ENCODE results near the gene TXNL4A. TPM values are rescaled to one million over a fixed set of nuclear protein-coding genes. Genes with fewer than 3 reads are reported as not detected.
"Not testable (repeated sequence)": the region's sequence is repeated elsewhere in the genome, so short reads cannot be mapped to it uniquely, and the experiment has no call there.

TXNL4A gene
- total RNA-seq, 1 donor from 2014 or later = 104 TPM

- no peak for DNase-seq (ENCODE audit: low spot score, unreplicated experiment)
- no peaks in the 10 kb centered on the region for H3K27me3 Mint-ChIP-seq
- H3K4me1 Mint-ChIP-seq (ENCODE audit: low read depth) = no peaks in the 10 kb centered on the region
- H3K4me3 Mint-ChIP-seq (ENCODE audit: low read depth) = no peak overlapping the region
- TF ChIP-seq, protein P1, sequence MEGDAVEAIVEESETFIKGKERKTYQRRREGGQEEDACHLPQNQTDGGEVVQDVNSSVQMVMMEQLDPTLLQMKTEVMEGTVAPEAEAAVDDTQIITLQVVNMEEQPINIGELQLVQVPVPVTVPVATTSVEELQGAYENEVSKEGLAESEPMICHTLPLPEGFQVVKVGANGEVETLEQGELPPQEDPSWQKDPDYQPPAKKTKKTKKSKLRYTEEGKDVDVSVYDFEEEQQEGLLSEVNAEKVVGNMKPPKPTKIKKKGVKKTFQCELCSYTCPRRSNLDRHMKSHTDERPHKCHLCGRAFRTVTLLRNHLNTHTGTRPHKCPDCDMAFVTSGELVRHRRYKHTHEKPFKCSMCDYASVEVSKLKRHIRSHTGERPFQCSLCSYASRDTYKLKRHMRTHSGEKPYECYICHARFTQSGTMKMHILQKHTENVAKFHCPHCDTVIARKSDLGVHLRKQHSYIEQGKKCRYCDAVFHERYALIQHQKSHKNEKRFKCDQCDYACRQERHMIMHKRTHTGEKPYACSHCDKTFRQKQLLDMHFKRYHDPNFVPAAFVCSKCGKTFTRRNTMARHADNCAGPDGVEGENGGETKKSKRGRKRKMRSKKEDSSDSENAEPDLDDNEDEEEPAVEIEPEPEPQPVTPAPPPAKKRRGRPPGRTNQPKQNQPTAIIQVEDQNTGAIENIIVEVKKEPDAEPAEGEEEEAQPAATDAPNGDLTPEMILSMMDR (IDR thresholded peaks at IDR 0.05; ENCODE audit: unreplicated experiment) = no peak
- H3K27ac Mint-ChIP-seq = no peak overlapping the region
- peaks cover 30% of the 10 kb centered on the region for H3K9me3 Mint-ChIP-seq (ENCODE audit: low read depth)
- peaks cover 8% of the 10 kb centered on the region for H3K36me3 Mint-ChIP-seq (ENCODE audit: insufficient read depth)
Measured at GRCh38 chr18:80004600-80005342, 16.4 kb upstream of the TXNL4A start.

GRCh38 chr18:80002468-80002867, 14.1 kb upstream of the TXNL4A start:
- Mint-ChIP-seq H3K9me3 (ENCODE audit: low read depth) (peaks cover 16% of the 10 kb centered on the region), H3K27me3 (no peaks in the 10 kb centered on the region), H3K36me3 (ENCODE audit: insufficient read depth) (peaks cover 7% of the 10 kb centered on the region), H3K27ac (no peak overlapping the region), H3K4me1 (ENCODE audit: low read depth) (no peaks in the 10 kb centered on the region), H3K4me3 (ENCODE audit: low read depth) (no peak overlapping the region)
- DNase-seq (ENCODE audit: low spot score, unreplicated experiment) = no peak
- TF ChIP-seq, protein P1 (IDR thresholded peaks at IDR 0.05; ENCODE audit: unreplicated experiment) = no peak

DNA sequence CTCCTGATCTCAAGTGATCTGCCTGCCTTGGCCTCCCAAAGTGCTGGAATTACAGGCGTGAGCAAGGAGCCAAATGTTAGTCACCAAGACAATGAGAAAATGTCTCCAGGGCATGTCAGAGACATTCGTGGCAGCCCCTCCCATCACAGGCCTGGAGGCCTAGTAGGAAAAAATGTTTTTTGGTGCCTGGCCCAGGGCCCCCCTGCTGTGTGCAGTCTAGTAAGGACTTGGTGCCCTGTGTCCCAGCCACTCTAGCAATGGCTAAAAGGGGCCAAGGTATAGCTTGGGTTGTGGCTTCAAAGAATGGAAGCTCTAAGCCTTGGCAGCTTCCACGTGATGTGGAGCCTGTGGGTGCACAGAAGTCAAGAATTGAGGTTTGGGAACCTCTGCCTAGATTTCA, 12.5 kb upstream of the TXNL4A start:
- no peak overlapping the region for H3K4me3 Mint-ChIP-seq (ENCODE audit: low read depth)
- DNase-seq (ENCODE audit: low spot score, unreplicated experiment) = no peak
- TF ChIP-seq, protein P1 (IDR thresholded peaks at IDR 0.05; ENCODE audit: unreplicated experiment) = no peak

GRCh38 chr18:79999701-80000100, 11.3 kb upstream of the TXNL4A start:
- H3K4me1 Mint-ChIP-seq (ENCODE audit: low read depth); H3K36me3 Mint-ChIP-seq (ENCODE audit: insufficient read depth); H3K4me3 Mint-ChIP-seq (ENCODE audit: low read depth); H3K27me3 Mint-ChIP-seq; DNase-seq (ENCODE audit: low spot score, unreplicated experiment); H3K27ac Mint-ChIP-seq: not testable (repeated sequence)
- peaks cover 13% of the 10 kb centered on the region for H3K9me3 Mint-ChIP-seq (ENCODE audit: low read depth)

More for the DNA sequence above, 12.5 kb upstream of the TXNL4A start:
- H3K27ac Mint-ChIP-seq = no peak overlapping the region
- H3K27me3 Mint-ChIP-seq = no peaks in the 10 kb centered on the region
- H3K36me3 Mint-ChIP-seq (ENCODE audit: insufficient read depth) = peaks cover 7% of the 10 kb centered on the region
- H3K4me1 Mint-ChIP-seq (ENCODE audit: low read depth) = no peaks in the 10 kb centered on the region
- H3K9me3 Mint-ChIP-seq (ENCODE audit: low read depth) = peaks cover 13% of the 10 kb centered on the region

- DNase-seq (ENCODE audit: low spot score, unreplicated experiment) = no peak
- no peaks in the 10 kb centered on the region for H3K9me3 Mint-ChIP-seq (ENCODE audit: low read depth)
- H3K27ac Mint-ChIP-seq = no peak overlapping the region
- no peak overlapping the region for H3K4me3 Mint-ChIP-seq (ENCODE audit: low read depth)
- H3K36me3 Mint-ChIP-seq (ENCODE audit: insufficient read depth) = no peaks in the 10 kb centered on the region
- TF ChIP-seq, protein P1 (IDR thresholded peaks at IDR 0.05; ENCODE audit: unreplicated experiment) = no peak
- peaks cover 12% of the 10 kb centered on the region for H3K4me1 Mint-ChIP-seq (ENCODE audit: low read depth)
- H3K27me3 Mint-ChIP-seq = no peaks in the 10 kb centered on the region
Measured at GRCh38 chr18:79991494-79991893, 3.1 kb upstream of the TXNL4A start.

GRCh38 chr18:79989195-79989497, 783 bp upstream of the TXNL4A start:
- no peak for DNase-seq (ENCODE audit: low spot score, unreplicated experiment)
- Mint-ChIP-seq H3K9me3 (ENCODE audit: low read depth) (no peaks in the 10 kb centered on the region), H3K27me3 (no peaks in the 10 kb centered on the region), H3K36me3 (ENCODE audit: insufficient read depth) (peaks cover 3% of the 10 kb centered on the region), H3K4me3 (ENCODE audit: low read depth) (peak overlapping the region; percentile 98), H3K4me1 (ENCODE audit: low read depth) (peaks cover 16% of the 10 kb centered on the region), H3K27ac (peak overlapping the region; percentile 99)
- TF ChIP-seq, protein P1 (IDR thresholded peaks at IDR 0.05; ENCODE audit: unreplicated experiment) = no peak

All from progenitor cell of endocrine pancreas (in vitro differentiated cells).